Head of caudate nucleus (tissue), 42 donors: ENCODE results near the gene MAPT.
"Not testable (repeated sequence)": the region's sequence is repeated elsewhere in the genome, so short reads cannot be mapped to it uniquely, and the experiment has no call there.

Experiments
- DNase-seq, 42 donors: peaks; one replicate each; pipeline versions ENCODE4 v3.0.0 to v3.0.0-alpha.2; 2020 to 2021; ENCODE audit warnings: mixed read lengths in 7 of 42
- intact Hi-C: fragments of 100-400 bp; cut with DNase I; formaldehyde crosslinking; loops from one replicate; pipeline ENCODE4 v1.15.0; 2022

The MAPT gene

DNA sequence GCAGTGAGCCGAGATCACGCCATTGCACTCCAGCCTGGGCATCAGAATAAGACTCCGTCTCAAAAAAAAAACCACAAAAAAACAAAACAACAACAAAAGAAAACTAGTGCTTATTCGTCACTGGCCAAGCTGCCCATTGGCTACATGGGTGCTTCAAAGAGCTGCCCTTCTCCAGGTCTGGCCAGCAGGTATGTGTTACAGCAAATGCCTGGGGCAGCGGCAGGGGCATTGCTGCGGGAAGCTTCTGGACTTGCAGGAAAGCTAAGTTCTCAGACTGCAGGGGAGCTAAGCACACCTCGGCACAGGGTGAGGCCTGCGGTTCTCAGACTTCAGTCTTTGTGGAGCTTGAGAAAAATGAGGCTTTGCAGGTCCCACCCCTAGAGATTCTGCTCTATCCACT is 100.6 kb downstream of the MAPT start:
- no peak for DNase-seq
- intact Hi-C loops: no loop called here

- intact Hi-C loops: no loop called here
- no peak for DNase-seq
Measured at GRCh38 chr17:45995627-45996270, 101.4 kb downstream of the MAPT start.

DNA sequence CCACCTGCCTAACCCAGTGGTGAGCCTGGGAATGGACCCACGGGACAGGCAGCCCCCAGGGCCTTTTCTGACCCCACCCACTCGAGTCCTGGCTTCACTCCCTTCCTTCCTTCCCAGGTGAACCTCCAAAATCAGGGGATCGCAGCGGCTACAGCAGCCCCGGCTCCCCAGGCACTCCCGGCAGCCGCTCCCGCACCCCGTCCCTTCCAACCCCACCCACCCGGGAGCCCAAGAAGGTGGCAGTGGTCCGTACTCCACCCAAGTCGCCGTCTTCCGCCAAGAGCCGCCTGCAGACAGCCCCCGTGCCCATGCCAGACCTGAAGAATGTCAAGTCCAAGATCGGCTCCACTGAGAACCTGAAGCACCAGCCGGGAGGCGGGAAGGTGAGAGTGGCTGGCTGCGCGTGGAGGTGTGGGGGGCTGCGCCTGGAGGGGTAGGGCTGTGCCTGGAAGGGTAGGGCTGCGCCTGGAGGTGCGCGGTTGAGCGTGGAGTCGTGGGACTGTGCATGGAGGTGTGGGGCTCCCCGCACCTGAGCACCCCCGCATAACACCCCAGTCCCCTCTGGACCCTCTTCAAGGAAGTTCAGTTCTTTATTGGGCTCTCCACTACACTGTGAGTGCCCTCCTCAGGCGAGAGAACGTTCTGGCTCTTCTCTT is 102.1 kb downstream of the MAPT start:
- DNase-seq: no peak
- intact Hi-C loops: no loop called here

DNA sequence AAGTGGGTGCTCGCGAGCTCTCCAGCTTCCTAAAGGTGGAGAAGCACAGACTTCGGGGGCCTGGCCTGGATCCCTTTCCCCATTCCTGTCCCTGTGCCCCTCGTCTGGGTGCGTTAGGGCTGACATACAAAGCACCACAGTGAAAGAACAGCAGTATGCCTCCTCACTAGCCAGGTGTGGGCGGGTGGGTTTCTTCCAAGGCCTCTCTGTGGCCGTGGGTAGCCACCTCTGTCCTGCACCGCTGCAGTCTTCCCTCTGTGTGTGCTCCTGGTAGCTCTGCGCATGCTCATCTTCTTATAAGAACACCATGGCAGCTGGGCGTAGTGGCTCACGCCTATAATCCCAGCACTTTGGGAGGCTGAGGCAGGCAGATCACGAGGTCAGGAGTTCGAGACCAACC is 102.8 kb downstream of the MAPT start:
- intact Hi-C loops: no loop called here

GRCh38 chr17:45997624-45998023 is 103.3 kb downstream of the MAPT start:
- no peak for DNase-seq
- intact Hi-C loops: no loop called here

More for the DNA sequence above, 102.8 kb downstream of the MAPT start:
- DNase-seq: no peak

GRCh38 chr17:45998987-45999899 is 104.9 kb downstream of the MAPT start, which contains the start of gene STH:
Gene STH (plus strand): TSS chr17:45999250. CDS start chr17:45999280, 30 bp downstream.
- no peak for DNase-seq
- intact Hi-C loops: no loop called here

DNA sequence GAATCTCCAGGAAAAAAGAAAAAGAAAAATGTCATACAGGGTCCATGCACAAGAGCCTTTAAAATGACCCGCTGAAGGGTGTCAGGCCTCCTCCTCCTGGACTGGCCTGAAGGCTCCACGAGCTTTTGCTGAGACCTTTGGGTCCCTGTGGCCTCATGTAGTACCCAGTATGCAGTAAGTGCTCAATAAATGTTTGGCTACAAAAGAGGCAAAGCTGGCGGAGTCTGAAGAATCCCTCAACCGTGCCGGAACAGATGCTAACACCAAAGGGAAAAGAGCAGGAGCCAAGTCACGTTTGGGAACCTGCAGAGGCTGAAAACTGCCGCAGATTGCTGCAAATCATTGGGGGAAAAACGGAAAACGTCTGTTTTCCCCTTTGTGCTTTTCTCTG is 105.5 kb downstream of the MAPT start:
- intact Hi-C loops: loop anchor here (2.0 to 5.0 kb wide), 3 partner anchors 42 to 215 kb away; partner anchors contain the start of gene KANSL1
- no peak for DNase-seq

- intact Hi-C loops: loop anchor here (2.0 to 5.0 kb wide), 3 partner anchors 42 to 215 kb away; partner anchors contain the start of gene KANSL1
- DNase-seq: peak in 15 of 42 donors; percentile 24 to 59 (median 41)
Measured at GRCh38 chr17:46000292-46000691, 105.9 kb downstream of the MAPT start.

DNA sequence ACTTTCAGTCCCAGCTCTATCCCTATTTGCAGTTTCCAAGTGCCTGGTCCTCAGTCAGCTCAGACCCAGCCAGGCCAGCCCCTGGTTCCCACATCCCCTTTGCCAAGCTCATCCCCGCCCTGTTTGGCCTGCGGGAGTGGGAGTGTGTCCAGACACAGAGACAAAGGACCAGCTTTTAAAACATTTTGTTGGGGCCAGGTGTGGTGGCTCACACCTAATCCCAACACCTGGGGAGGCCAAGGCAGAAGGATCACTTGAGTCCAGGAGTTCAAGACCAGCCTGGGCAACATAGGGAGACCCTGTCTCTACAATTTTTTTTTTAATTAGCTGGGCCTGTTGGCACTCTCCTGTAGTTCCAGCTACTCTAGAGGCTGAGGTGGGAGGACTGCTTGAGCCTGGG is 106.4 kb downstream of the MAPT start:
- peak in 1 of 42 donors; percentile 18 for DNase-seq
- intact Hi-C loops: loop anchor here (2.0 to 5.0 kb wide), 3 partner anchors 42 to 214 kb away; partner anchors contain the start of gene KANSL1

- intact Hi-C loops: loop anchor here (2.0 to 5.0 kb wide), 3 partner anchors 41 to 213 kb away; partner anchors contain the start of gene KANSL1
- DNase-seq: peak in 8 of 42 donors; percentile 18 to 51 (median 34)
Measured at GRCh38 chr17:46001390-46002310, 107.3 kb downstream of the MAPT start.

DNA sequence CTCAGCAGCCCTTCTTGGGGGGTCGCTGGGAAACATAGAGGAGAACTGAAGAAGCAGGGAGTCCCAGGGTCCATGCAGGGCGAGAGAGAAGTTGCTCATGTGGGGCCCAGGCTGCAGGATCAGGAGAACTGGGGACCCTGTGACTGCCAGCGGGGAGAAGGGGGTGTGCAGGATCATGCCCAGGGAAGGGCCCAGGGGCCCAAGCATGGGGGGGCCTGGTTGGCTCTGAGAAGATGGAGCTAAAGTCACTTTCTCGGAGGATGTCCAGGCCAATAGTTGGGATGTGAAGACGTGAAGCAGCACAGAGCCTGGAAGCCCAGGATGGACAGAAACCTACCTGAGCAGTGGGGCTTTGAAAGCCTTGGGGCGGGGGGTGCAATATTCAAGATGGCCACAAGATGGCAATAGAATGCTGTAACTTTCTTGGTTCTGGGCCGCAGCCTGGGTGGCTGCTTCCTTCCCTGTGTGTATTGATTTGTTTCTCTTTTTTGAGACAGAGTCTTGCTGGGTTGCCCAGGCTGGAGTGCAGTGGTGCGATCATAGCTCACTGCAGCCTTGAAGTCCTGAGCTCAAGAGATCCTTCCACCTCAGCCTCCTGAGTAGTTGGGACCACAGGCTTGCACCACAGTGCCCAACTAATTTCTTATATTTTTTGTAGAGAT is 108.1 kb downstream of the MAPT start:
- intact Hi-C loops: loop anchor here (5.0 kb wide), 2 partner anchors 40 to 190 kb away; partner anchors contain the start of gene KANSL1
- peak; percentile 43 to 91 (median 76) for DNase-seq

DNA sequence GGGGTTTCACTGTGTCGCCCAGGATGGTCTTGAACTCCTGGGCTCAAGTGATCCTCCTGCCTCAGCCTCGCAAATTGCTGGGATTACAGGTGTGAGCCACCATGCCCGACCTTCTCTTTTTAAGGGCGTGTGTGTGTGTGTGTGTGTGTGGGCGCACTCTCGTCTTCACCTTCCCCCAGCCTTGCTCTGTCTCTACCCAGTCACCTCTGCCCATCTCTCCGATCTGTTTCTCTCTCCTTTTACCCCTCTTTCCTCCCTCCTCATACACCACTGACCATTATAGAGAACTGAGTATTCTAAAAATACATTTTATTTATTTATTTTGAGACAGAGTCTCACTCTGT is 108.6 kb downstream of the MAPT start:
- intact Hi-C loops: loop anchor here (5.0 kb wide), 2 partner anchors 39 to 189 kb away; partner anchors contain the start of gene KANSL1
- DNase-seq: no peak

DNA sequence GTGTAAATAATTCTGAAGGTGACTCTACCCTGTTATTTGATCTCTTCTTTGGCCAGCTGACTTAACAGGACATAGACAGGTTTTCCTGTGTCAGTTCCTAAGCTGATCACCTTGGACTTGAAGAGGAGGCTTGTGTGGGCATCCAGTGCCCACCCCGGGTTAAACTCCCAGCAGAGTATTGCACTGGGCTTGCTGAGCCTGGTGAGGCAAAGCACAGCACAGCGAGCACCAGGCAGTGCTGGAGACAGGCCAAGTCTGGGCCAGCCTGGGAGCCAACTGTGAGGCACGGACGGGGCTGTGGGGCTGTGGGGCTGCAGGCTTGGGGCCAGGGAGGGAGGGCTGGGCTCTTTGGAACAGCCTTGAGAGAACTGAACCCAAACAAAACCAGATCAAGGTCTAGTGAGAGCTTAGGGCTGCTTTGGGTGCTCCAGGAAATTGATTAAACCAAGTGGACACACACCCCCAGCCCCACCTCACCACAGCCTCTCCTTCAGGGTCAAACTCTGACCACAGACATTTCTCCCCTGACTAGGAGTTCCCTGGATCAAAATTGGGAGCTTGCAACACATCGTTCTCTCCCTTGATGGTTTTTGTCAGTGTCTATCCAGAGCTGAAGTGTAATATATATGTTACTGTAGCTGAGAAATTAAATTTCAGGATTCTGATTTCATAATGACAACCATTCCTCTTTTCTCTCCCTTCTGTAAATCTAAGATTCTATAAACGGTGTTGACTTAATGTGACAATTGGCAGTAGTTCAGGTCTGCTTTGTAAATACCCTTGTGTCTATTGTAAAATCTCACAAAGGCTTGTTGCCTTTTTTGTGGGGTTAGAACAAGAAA is 109.8 kb downstream of the MAPT start:
- peak; percentile 70 to 95 (median 87) for DNase-seq
- intact Hi-C loops: loop anchor here (5.0 kb wide), 2 partner anchors 38 to 188 kb away; partner anchors contain the start of gene KANSL1

- intact Hi-C loops, DNase-seq: not testable (repeated sequence)
Measured at GRCh38 chr17:46006082-46006481, 111.7 kb downstream of the MAPT start.

DNA sequence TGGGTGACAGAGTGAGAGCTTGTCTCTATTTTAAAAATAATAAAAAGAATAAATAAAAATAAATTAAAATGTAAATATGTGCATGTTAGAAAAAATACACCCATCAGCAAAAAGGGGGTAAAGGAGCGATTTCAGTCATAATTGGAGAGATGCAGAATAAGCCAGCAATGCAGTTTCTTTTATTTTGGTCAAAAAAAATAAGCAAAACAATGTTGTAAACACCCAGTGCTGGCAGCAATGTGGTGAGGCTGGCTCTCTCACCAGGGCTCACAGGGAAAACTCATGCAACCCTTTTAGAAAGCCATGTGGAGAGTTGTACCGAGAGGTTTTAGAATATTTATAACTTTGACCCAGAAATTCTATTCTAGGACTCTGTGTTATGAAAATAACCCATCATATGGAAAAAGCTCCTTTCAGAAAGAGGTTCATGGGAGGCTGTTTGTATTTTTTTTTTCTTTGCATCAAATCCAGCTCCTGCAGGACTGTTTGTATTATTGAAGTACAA is 113.2 kb downstream of the MAPT start:
- no peak for DNase-seq
- intact Hi-C loops: no loop called here

DNA sequence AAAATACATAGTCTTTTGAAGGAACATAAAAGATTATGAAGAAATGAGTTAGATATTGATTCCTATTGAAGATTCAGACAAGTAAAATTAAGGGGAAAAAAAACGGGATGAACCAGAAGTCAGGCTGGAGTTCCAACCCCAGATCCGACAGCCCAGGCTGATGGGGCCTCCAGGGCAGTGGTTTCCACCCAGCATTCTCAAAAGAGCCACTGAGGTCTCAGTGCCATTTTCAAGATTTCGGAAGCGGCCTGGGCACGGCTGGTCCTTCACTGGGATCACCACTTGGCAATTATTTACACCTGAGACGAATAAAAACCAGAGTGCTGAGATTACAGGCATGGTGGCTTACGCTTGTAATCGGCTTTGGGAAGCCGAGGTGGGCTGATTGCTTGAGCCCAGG is 114.2 kb downstream of the MAPT start:
- intact Hi-C loops: no loop called here
- DNase-seq: no peak
